Keratinocyte (primary cell): ENCODE data around the gene MYBPC2.

ENCODE experiments used
- CTCF ChIP-seq, 3 experiments: IDR thresholded peaks in 1 of 3; conservative IDR thresholded peaks in 1 of 3; optimal IDR thresholded peaks in 1 of 3; 2 replicates in 2 of 3; 3 replicates in 1 of 3; pipeline versions ENCODE3 to v1.5.1; 2011; ENCODE audit warnings: low read length in 3 of 3, mild to moderate bottlenecking in 3 of 3, moderate library complexity in 2 of 3, control low read depth in 1 of 3, inconsistent platforms in 1 of 3; ENCODE audit not compliant: insufficient read depth in 2 of 3; ENCODE audit errors: extremely low read depth in 1 of 3
- EZH2 ChIP-seq: IDR thresholded peaks from one replicate; pipeline ENCODE4 v1.6.1; 2012; ENCODE audit warnings: inconsistent platforms, mild to moderate bottlenecking, low read length, moderate library complexity

- TF ChIP-seq CTCF (optimal IDR thresholded peaks at IDR 0.05 in 1 of 3, IDR thresholded peaks at IDR 0.05 in 1 of 3, conservative IDR thresholded peaks at IDR 0.05 in 1 of 3; ENCODE audit: extremely low read depth in 1 of 3, insufficient read depth in 2 of 3, low read length in 3 of 3): no peak
- TF ChIP-seq EZH2: no peak
These were observed 63.7 kb downstream of the MYBPC2 start for GRCh38 chr19:50496189-50497021.
